WTC11 (cell line): ENCODE results near the gene MSL1. TPM values are rescaled to one million over a fixed set of nuclear protein-coding genes. Genes with fewer than 3 reads are reported as not detected.

Source experiments
- ATAC-seq: fragments of 200-7000 bp; cut with Tn5 transposase; 2 replicates; pipeline ENCODE4 v1.10.0; 2021; ENCODE audit warnings: mild to moderate bottlenecking, moderate library complexity
- Bru-seq: library from RNA; stranded (reverse); fragments of 400-500 nt; gene quantifications from one replicate; lab custom pipeline; 2021; lab: Mats Ljungman, UMichigan
- CTCF ChIA-PET: fragments of 300-600 bp; sonication (Branson Sonifier 250); formaldehyde crosslinking; loops from one replicate; lab custom pipeline; 2021; ENCODE audit warnings: antibody characterized with exemption; lab: Charles Lee
- POLR2A ChIA-PET: fragments of 350-600 bp; sonication (Branson Sonifier 250); formaldehyde crosslinking; loops from one replicate; lab custom pipeline; 2021; ENCODE audit warnings: antibody characterized with exemption; lab: Charles Lee
- DNase-seq: peaks from one replicate; pipeline ENCODE4 v3.0.0; 2021; ENCODE audit warnings: low spot score
- H3K27ac Mint-ChIP-seq: 2 replicates; pipeline ENCODE4 v1.8.0; 2021; ENCODE audit warnings: mixed read lengths
- H3K27me3 Mint-ChIP-seq: 2 replicates; pipeline ENCODE4 v1.8.0; 2021; ENCODE audit warnings: low read depth, mild to moderate bottlenecking, moderate library complexity, mixed read lengths
- H3K36me3 Mint-ChIP-seq: 2 replicates; pipeline ENCODE4 v1.8.0; 2021; ENCODE audit warnings: mixed read lengths
- H3K4me1 Mint-ChIP-seq: 2 replicates; pipeline ENCODE4 v1.8.0; 2022; ENCODE audit warnings: mixed read lengths
- H3K4me3 Mint-ChIP-seq: 2 replicates; pipeline ENCODE4 v1.8.0; 2021; ENCODE audit warnings: mild to moderate bottlenecking, moderate library complexity, mixed read lengths
- H3K9me3 Mint-ChIP-seq: 2 replicates; pipeline ENCODE4 v1.8.0; 2021; ENCODE audit warnings: mixed read lengths
- FOXJ3 ChIP-seq: sonication (generic); formaldehyde crosslinking; IDR thresholded peaks from 2 replicates; pipeline ENCODE4 v1.9.0; 2021; ENCODE audit warnings: missing genetic modification reagents, mild to moderate bottlenecking, borderline replicate concordance
- GABPB1 ChIP-seq: sonication (generic); formaldehyde crosslinking; IDR thresholded peaks from 2 replicates; pipeline ENCODE4 v1.8.1; 2023; ENCODE audit warnings: mild to moderate bottlenecking, missing genetic modification reagents
- GRHL2 ChIP-seq: fragments of 250-450 bp; sonication (Bioruptor Pico); IDR thresholded peaks from 2 replicates; pipeline ENCODE4 v1.8.0; 2022; ENCODE audit warnings: mild to moderate bottlenecking, moderate library complexity; ENCODE audit not compliant: insufficient replicate concordance, severe bottlenecking
- JAZF1 ChIP-seq: fragments of 250-450 bp; sonication (Bioruptor Pico); IDR thresholded peaks from 2 replicates; pipeline ENCODE4 v1.9.0; 2021; ENCODE audit warnings: moderate library complexity, mild to moderate bottlenecking, inconsistent platforms
- KAT7 ChIP-seq: sonication (generic); formaldehyde crosslinking; IDR thresholded peaks from 2 replicates; pipeline ENCODE4 v1.8.1; 2023; ENCODE audit warnings: missing genetic modification reagents, mild to moderate bottlenecking, borderline replicate concordance
- MYBL2 ChIP-seq: sonication (generic); formaldehyde crosslinking; IDR thresholded peaks from 2 replicates; pipeline ENCODE4 v1.8.1; 2023; ENCODE audit warnings: mild to moderate bottlenecking, moderate library complexity, missing genetic modification reagents
- TP53 ChIP-seq: sonication (generic); formaldehyde crosslinking; IDR thresholded peaks from 2 replicates; pipeline ENCODE4 v1.8.1; 2023; ENCODE audit warnings: mild to moderate bottlenecking, missing genetic modification reagents
- ZNF416 ChIP-seq: fragments of 250-450 bp; sonication (Bioruptor Pico); IDR thresholded peaks from 2 replicates; pipeline ENCODE4 v1.9.0; 2021; ENCODE audit warnings: mild to moderate bottlenecking, inconsistent platforms
- ZNF423 ChIP-seq: fragments of 250-450 bp; sonication (Bioruptor Pico); IDR thresholded peaks from 2 replicates; pipeline ENCODE4 v2.1.2; 2022; ENCODE audit warnings: mild to moderate bottlenecking, moderate library complexity
- long read RNA-seq, 3 experiments: library from RNA in 1 of 3; library from capped mRNA in 1 of 3; library from polyadenylated mRNA in 1 of 3; unstranded in 2 of 3; stranded (forward) in 1 of 3; transcript quantifications; one replicate each; pipeline ENCODE4 v2.0.0, GENCODE V29; 2021
- total RNA-seq: library from RNA; stranded (reverse); gene quantifications from 3 replicates; pipeline ENCODE4 v1.2.3, GENCODE V29; 2021
- TF ChIP-seq, protein P1 (sequence below): sonication (generic); formaldehyde crosslinking; conservative IDR thresholded peaks from 2 replicates; pipeline ENCODE4 v1.8.1; 2023; ENCODE audit warnings: mild to moderate bottlenecking, low read depth, missing genetic modification reagents, moderate library complexity
- TF ChIP-seq, protein P2 (sequence below): sonication (generic); formaldehyde crosslinking; IDR thresholded peaks from 2 replicates; pipeline ENCODE4 v1.8.1; 2023; ENCODE audit warnings: mild to moderate bottlenecking, moderate library complexity, missing genetic modification reagents
- TF ChIP-seq, protein P3 (sequence below): sonication (generic); formaldehyde crosslinking; conservative IDR thresholded peaks from 2 replicates; pipeline ENCODE4 v1.8.1; 2022; ENCODE audit warnings: mild to moderate bottlenecking, missing genetic modification reagents
- TF ChIP-seq, protein P4 (sequence below): sonication (generic); formaldehyde crosslinking; IDR thresholded peaks from 2 replicates; pipeline ENCODE4 v1.8.0; 2023; ENCODE audit warnings: mild to moderate bottlenecking, missing genetic modification reagents
- TF ChIP-seq, protein P5 (sequence below): sonication (generic); formaldehyde crosslinking; IDR thresholded peaks from 2 replicates; pipeline ENCODE4 v1.8.1; 2022; ENCODE audit warnings: mild to moderate bottlenecking, moderate library complexity, missing genetic modification reagents

Gene MSL1, protein sequence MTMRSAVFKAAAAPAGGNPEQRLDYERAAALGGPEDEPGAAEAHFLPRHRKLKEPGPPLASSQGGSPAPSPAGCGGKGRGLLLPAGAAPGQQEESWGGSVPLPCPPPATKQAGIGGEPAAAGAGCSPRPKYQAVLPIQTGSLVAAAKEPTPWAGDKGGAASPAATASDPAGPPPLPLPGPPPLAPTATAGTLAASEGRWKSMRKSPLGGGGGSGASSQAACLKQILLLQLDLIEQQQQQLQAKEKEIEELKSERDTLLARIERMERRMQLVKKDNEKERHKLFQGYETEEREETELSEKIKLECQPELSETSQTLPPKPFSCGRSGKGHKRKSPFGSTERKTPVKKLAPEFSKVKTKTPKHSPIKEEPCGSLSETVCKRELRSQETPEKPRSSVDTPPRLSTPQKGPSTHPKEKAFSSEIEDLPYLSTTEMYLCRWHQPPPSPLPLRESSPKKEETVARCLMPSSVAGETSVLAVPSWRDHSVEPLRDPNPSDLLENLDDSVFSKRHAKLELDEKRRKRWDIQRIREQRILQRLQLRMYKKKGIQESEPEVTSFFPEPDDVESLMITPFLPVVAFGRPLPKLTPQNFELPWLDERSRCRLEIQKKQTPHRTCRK
- total RNA-seq = 69.2 to 78.1 TPM (median 73.7 TPM) in 3 replicates
- Bru-seq, nascent RNA = percentile 90 among the genes with signal in this experiment
- long read RNA-seq, experiment 1, full-length matches to known transcripts = 72 of 106 reads
- long read RNA-seq, experiment 1, partial matches to known transcripts = 12 of 106 reads
- long read RNA-seq, experiment 1, other reads (novel, unspliced or antisense) = 22 of 106 reads
- long read RNA-seq, experiment 2, full-length matches to known transcripts = 33 of 72 reads
- long read RNA-seq, experiment 2, partial matches to known transcripts = 12 of 72 reads
- long read RNA-seq, experiment 2, other reads (novel, unspliced or antisense) = 27 of 72 reads
- long read RNA-seq, experiment 3 = 0 reads

DNA sequence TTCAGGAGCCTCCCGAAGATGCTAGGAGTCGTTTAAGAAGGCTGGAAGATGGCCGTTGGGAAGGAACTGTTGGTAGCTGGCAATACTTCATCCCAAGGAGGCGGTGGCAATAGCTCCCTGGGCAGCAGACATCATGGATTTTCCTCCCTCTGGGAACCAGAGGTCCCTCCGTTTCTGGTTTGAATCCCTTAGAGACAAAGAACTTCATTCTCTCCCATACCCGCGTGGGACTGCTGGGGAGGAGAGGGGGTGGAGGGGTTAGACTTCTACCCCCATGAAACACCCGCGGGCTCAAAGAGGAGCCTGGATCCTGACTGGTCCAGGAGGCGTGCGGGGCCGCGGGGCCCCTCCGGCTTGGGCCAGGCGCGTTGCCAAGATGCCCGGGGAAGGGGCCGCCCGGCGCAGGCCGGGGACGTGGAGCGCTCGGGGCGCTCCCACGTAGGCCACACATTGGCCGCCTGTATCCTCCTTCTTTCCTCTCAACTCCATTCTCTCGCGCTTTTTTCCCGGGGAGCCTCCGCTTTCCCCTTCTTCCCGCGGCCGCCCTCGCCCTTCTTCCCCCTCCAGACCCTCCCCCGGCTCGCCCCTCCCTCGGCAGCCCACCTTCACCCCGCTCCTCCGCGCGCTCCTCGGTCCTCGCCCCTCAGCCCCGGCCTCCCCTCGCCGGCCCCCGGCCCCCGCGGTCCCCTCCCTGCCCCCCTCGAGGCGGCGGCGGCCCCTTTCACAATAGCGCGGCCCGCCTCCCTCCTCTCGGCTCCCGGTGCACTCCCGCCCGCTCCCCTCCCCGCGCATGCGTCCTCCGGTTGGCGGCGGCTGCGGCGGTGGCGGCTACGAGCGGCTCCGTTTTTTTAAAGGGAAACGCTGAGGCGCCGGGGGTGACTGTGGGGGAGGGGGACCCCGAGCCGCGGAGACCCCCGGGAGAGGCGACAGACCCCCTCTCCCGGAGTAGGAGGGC, at the start of gene MSL1:
Gene MSL1, plus strand, starts transcription at position 791 of the 955 bp plus-strand sequence. CDS start 642 bp downstream, outside the sequence.
- ATAC-seq (peak; percentile 29), DNase-seq (peak; percentile 84)
- no peaks in the 10 kb centered on the region for H3K9me3 Mint-ChIP-seq
- TF ChIP-seq, protein P1, sequence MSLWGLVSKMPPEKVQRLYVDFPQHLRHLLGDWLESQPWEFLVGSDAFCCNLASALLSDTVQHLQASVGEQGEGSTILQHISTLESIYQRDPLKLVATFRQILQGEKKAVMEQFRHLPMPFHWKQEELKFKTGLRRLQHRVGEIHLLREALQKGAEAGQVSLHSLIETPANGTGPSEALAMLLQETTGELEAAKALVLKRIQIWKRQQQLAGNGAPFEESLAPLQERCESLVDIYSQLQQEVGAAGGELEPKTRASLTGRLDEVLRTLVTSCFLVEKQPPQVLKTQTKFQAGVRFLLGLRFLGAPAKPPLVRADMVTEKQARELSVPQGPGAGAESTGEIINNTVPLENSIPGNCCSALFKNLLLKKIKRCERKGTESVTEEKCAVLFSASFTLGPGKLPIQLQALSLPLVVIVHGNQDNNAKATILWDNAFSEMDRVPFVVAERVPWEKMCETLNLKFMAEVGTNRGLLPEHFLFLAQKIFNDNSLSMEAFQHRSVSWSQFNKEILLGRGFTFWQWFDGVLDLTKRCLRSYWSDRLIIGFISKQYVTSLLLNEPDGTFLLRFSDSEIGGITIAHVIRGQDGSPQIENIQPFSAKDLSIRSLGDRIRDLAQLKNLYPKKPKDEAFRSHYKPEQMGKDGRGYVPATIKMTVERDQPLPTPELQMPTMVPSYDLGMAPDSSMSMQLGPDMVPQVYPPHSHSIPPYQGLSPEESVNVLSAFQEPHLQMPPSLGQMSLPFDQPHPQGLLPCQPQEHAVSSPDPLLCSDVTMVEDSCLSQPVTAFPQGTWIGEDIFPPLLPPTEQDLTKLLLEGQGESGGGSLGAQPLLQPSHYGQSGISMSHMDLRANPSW (CRISPR knock-in tag) = no peak
- TF ChIP-seq KAT7 (CRISPR knock-in tag) = no peak
- no peak for TF ChIP-seq FOXJ3 (CRISPR knock-in tag)
- 0 out of 2 replicates have a peak, but pooled peaks have one; percentile 30 for TF ChIP-seq TP53 (CRISPR knock-in tag)
- no peak for TF ChIP-seq MYBL2
- TF ChIP-seq, protein P2, sequence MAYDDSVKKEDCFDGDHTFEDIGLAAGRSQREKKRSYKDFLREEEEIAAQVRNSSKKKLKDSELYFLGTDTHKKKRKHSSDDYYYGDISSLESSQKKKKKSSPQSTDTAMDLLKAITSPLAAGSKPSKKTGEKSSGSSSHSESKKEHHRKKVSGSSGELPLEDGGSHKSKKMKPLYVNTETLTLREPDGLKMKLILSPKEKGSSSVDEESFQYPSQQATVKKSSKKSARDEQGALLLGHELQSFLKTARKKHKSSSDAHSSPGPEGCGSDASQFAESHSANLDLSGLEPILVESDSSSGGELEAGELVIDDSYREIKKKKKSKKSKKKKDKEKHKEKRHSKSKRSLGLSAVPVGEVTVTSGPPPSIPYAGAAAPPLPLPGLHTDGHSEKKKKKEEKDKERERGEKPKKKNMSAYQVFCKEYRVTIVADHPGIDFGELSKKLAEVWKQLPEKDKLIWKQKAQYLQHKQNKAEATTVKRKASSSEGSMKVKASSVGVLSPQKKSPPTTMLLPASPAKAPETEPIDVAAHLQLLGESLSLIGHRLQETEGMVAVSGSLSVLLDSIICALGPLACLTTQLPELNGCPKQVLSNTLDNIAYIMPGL (CRISPR knock-in tag) = peak; percentile 53
- TF ChIP-seq, protein P3, sequence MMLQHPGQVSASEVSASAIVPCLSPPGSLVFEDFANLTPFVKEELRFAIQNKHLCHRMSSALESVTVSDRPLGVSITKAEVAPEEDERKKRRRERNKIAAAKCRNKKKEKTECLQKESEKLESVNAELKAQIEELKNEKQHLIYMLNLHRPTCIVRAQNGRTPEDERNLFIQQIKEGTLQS (CRISPR knock-in tag) = no peak
- TF ChIP-seq, protein P4, sequence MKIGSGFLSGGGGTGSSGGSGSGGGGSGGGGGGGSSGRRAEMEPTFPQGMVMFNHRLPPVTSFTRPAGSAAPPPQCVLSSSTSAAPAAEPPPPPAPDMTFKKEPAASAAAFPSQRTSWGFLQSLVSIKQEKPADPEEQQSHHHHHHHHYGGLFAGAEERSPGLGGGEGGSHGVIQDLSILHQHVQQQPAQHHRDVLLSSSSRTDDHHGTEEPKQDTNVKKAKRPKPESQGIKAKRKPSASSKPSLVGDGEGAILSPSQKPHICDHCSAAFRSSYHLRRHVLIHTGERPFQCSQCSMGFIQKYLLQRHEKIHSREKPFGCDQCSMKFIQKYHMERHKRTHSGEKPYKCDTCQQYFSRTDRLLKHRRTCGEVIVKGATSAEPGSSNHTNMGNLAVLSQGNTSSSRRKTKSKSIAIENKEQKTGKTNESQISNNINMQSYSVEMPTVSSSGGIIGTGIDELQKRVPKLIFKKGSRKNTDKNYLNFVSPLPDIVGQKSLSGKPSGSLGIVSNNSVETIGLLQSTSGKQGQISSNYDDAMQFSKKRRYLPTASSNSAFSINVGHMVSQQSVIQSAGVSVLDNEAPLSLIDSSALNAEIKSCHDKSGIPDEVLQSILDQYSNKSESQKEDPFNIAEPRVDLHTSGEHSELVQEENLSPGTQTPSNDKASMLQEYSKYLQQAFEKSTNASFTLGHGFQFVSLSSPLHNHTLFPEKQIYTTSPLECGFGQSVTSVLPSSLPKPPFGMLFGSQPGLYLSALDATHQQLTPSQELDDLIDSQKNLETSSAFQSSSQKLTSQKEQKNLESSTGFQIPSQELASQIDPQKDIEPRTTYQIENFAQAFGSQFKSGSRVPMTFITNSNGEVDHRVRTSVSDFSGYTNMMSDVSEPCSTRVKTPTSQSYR = 0 out of 2 replicates have a peak, but pooled peaks have one; percentile 49
- 0 out of 2 replicates have a peak, but pooled peaks have one; percentile 9 for TF ChIP-seq ZNF423 (CRISPR knock-in tag)
- TF ChIP-seq JAZF1 (CRISPR knock-in tag) = no peak
- TF ChIP-seq, protein P5, sequence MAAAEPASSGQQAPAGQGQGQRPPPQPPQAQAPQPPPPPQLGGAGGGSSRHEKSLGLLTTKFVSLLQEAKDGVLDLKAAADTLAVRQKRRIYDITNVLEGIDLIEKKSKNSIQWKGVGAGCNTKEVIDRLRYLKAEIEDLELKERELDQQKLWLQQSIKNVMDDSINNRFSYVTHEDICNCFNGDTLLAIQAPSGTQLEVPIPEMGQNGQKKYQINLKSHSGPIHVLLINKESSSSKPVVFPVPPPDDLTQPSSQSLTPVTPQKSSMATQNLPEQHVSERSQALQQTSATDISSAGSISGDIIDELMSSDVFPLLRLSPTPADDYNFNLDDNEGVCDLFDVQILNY (CRISPR knock-in tag) = 0 out of 2 replicates have a peak, but pooled peaks have one; percentile 35
- TF ChIP-seq GRHL2 (CRISPR knock-in tag) = no peak
- TF ChIP-seq GABPB1 (CRISPR knock-in tag) = peak; percentile 19; the same call in 1 of the 2 replicates
- TF ChIP-seq ZNF416 = no peak
- peak within 1 kb of the TSS; percentile 90 for H3K27ac Mint-ChIP-seq
- peaks cover 26% of the 10 kb centered on the region for H3K4me1 Mint-ChIP-seq
- peaks cover 12% of the 10 kb centered on the region for H3K36me3 Mint-ChIP-seq
- no peaks in the 10 kb centered on the region for H3K27me3 Mint-ChIP-seq
- CTCF ChIA-PET = interaction anchor here (0.7 to 5.3 kb wide), 11 partner anchors 10 to 167 kb away, joined by 3 to 120 read pairs (median 5); partner anchors contain the start of genes THRA and WIPF2
- POLR2A ChIA-PET = interaction anchor here (0.6 to 3.1 kb wide), 10 partner anchors 8 to 243 kb away, joined by 3 to 15 read pairs (median 4); partner anchors contain the start of genes CASC3 and NR1D1
- H3K4me3 Mint-ChIP-seq = peak within 1 kb of the TSS; percentile 84
